NCI-H2196 (cell line): ENCODE data around the gene OR6B2.

Experiments
- DNase-seq: peaks from one replicate; lab custom pipeline; 2025; ENCODE audit not compliant: unreplicated experiment; lab: John Stamatoyannopoulos, UW

The OR6B2 gene

GRCh38 chr2:239983004-239983778 lies 47.0 kb downstream of the OR6B2 start:
- no peak for DNase-seq
